HUES64 (cell line): ENCODE measurements around the gene CAMK1D.

ENCODE experiments used
- H3K27ac ChIP-seq: 2 replicates; pipeline ENCODE4 v1.7.0; 2013; ENCODE audit warnings: low read depth, low read length, inconsistent platforms
- H3K27me3 ChIP-seq: 2 replicates; pipeline ENCODE4 v1.6.1; 2013; ENCODE audit warnings: mild to moderate bottlenecking, low read length; ENCODE audit not compliant: insufficient read depth
- H3K36me3 ChIP-seq: 2 replicates; pipeline ENCODE4 v1.6.1; 2013; ENCODE audit warnings: mild to moderate bottlenecking, low read length; ENCODE audit not compliant: insufficient read depth
- H3K4me1 ChIP-seq: 2 replicates; pipeline ENCODE4 v1.6.1; 2013; ENCODE audit warnings: mild to moderate bottlenecking, low read length, moderate library complexity; ENCODE audit not compliant: insufficient read depth
- H3K4me3 ChIP-seq: 2 replicates; pipeline ENCODE4 v1.5.1; 2013; ENCODE audit warnings: mild to moderate bottlenecking, low read length, moderate library complexity
- H3K9ac ChIP-seq: 2 replicates; pipeline ENCODE4 v1.6.1; 2013; ENCODE audit warnings: mild to moderate bottlenecking, low read depth, low read length
- H3K9me3 ChIP-seq: 2 replicates; pipeline ENCODE4 v1.6.1; 2013; ENCODE audit warnings: low read depth, low read length; ENCODE audit not compliant: insufficient read depth
- WGBS: fragments of 150-250, 120-280 bp; methylation state at CpG from one replicate; pipeline ENCODE4 v1.1.7; 2013; ENCODE audit warnings: missing lambda C conversion rate; 5-methylcytosine and 5-hydroxymethylcytosine counted together

CAMK1D gene

DNA sequence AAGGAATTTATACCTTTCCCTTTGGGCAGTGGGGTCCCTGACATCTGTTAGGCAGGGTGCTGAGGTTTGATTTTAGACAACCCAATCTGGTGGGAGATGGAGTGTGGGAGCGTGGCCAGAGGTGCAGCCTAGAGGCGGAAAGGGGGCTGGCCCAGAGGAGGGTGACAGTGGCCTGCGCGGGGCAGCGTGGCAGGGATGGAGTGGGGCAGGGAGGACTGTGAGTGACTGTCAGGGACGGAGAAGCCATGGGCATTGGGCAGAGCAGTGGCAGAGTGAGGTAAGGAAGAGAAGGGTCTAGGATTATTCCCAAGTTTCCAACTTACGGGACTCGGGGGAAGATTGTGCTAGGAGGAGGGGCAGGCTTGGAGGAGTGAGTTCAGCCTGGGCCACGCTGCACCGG lies 470.3 kb downstream of the CAMK1D start:
- Histone ChIP-seq H3K9me3 (no peaks in the 10 kb centered on the region), H3K4me3 (no peak overlapping the region), H3K36me3 (no peaks in the 10 kb centered on the region), H3K27me3 (no peaks in the 10 kb centered on the region), H3K4me1 (peaks cover 5% of the 10 kb centered on the region; the same call in 1 of the 2 replicates), H3K9ac (no peak overlapping the region), H3K27ac (no peak overlapping the region)
- WGBS, result 92% methylated on average over 10 of the region's 10 CpGs

DNA sequence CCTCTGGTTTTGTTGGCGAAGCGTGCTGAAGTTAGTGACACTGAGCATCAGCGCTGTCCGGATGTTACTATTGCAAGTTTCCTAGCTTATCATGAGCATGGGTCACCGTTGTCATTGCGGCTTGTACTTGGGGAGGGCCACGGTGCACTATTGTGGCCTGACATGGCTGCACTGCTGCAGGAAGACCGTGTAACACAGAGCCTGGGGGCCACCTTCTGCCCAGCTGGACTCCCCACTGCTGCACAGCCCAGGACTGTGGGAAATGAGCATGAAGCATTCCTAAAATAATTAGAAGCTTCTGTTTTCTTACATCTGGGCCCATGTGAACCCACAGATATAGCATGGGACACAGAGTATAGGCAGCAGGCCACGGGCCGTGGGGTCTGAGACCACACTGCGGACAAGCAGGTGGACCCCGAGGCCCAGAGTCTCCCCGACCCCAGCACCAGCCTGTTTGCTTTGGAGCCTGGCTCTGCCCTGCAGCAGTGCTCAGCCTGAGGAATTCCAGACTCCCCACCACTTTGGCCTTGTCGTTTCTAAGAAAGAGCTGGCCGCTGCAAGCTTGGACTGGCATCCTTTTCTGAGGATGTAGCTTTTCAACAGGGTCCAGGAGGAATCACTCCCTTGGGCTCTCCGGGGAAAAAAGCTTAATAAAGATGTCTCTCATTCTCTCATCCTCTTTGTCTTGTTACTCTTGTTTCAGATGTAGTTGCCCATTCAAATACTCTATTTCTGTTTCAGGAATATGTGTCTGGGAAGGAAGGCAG lies 473.0 kb downstream of the CAMK1D start:
- Histone ChIP-seq H3K4me1 (peaks cover 5% of the 10 kb centered on the region; the same call in 1 of the 2 replicates), H3K27me3 (no peaks in the 10 kb centered on the region), H3K4me3 (no peak overlapping the region), H3K27ac (no peak overlapping the region), H3K9ac (no peak overlapping the region), H3K9me3 (no peaks in the 10 kb centered on the region), H3K36me3 (no peaks in the 10 kb centered on the region)
- WGBS, result 89% methylated on average over 16 of the region's 16 CpGs

GRCh38 chr10:12822893-12823170 lies 473.5 kb downstream of the CAMK1D start:
- 90% methylated on average over 3 of the region's 3 CpGs for WGBS
- no peaks in the 10 kb centered on the region for H3K36me3 ChIP-seq
- no peak overlapping the region for H3K4me3 ChIP-seq
- H3K4me1 ChIP-seq, result peaks cover 5% of the 10 kb centered on the region; the same call in 1 of the 2 replicates
- no peaks in the 10 kb centered on the region for H3K27me3 ChIP-seq
- no peaks in the 10 kb centered on the region for H3K9me3 ChIP-seq
- H3K27ac ChIP-seq, result no peak overlapping the region
- H3K9ac ChIP-seq, result no peak overlapping the region

- Histone ChIP-seq H3K9ac (no peak overlapping the region), H3K27ac (no peak overlapping the region), H3K27me3 (no peaks in the 10 kb centered on the region), H3K4me1 (peaks cover 5% of the 10 kb centered on the region; the same call in 1 of the 2 replicates), H3K9me3 (no peaks in the 10 kb centered on the region), H3K36me3 (no peaks in the 10 kb centered on the region), H3K4me3 (no peak overlapping the region)
- 81% methylated on average over 3 of the region's 3 CpGs for WGBS
These were observed 474.0 kb downstream of the CAMK1D start for GRCh38 chr10:12823328-12823727.

GRCh38 chr10:12825260-12825849 lies 476.0 kb downstream of the CAMK1D start:
- Histone ChIP-seq H3K9me3 (no peaks in the 10 kb centered on the region), H3K4me3 (no peak overlapping the region), H3K27me3 (no peaks in the 10 kb centered on the region), H3K4me1 (no peaks in the 10 kb centered on the region), H3K36me3 (no peaks in the 10 kb centered on the region), H3K27ac (no peak overlapping the region), H3K9ac (no peak overlapping the region)
- WGBS, result 91% methylated on average over 12 of the region's 12 CpGs

DNA sequence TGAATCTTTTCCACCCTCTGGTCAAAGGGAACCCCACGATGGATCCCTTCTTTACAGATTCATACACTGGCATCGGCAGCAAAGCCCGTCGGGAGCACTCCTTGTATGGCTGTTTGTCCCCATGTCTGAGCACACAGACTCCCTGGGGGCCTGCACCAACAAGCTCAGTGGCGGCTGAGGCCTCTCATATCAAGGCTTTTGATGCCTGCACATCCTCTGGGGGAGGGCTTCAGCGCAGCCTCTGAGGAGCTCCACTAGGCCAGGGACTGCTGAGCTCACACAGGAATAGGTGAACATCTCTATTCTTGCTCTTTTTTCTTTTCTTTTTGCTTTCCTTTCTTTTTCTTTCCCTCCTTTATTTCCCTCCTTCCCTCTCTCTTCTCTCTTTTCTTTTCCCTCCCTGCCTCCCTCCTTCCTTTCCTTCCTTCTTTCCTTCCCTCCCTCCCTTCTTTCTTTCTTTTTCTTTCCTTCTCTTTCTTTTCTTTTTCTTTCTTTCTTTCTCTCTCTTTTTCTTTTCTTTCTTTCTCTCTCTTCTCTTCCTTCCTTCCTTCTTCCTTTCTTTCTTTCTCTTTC lies 477.5 kb downstream of the CAMK1D start:
- Histone ChIP-seq H3K4me3 (no peak overlapping the region), H3K36me3 (no peaks in the 10 kb centered on the region), H3K27me3 (no peaks in the 10 kb centered on the region), H3K9me3 (no peaks in the 10 kb centered on the region), H3K27ac (no peak overlapping the region), H3K9ac (no peak overlapping the region), H3K4me1 (no peaks in the 10 kb centered on the region)
- 82% methylated on average over 6 of the region's 6 CpGs for WGBS

DNA sequence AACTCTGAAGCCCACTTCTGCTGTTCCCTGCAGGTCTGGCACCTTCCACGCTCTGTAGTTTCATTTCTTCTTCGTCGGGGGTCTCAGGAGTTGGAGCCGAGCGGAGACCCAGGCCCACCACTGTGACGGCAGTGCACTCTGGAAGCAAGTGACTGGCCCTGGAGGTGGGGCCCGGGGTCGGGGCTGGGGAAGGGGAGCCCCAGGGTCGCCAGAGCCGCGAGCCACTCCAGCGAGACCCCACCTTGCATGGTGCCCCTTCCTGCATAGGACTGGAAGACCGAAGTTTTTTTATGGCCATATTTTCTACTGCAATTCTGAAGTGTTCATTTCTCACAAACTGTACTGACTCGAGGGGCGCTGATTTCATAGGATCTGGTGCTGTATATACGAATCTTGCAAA lies 479.4 kb downstream of the CAMK1D start:
- no peaks in the 10 kb centered on the region for H3K36me3 ChIP-seq
- no peak overlapping the region for H3K9ac ChIP-seq
- 95% methylated on average over 16 of the region's 16 CpGs for WGBS
- H3K27ac ChIP-seq, result no peak overlapping the region
- no peaks in the 10 kb centered on the region for H3K4me1 ChIP-seq
- H3K9me3 ChIP-seq, result no peaks in the 10 kb centered on the region
- H3K4me3 ChIP-seq, result no peak overlapping the region
- H3K27me3 ChIP-seq, result no peaks in the 10 kb centered on the region

DNA sequence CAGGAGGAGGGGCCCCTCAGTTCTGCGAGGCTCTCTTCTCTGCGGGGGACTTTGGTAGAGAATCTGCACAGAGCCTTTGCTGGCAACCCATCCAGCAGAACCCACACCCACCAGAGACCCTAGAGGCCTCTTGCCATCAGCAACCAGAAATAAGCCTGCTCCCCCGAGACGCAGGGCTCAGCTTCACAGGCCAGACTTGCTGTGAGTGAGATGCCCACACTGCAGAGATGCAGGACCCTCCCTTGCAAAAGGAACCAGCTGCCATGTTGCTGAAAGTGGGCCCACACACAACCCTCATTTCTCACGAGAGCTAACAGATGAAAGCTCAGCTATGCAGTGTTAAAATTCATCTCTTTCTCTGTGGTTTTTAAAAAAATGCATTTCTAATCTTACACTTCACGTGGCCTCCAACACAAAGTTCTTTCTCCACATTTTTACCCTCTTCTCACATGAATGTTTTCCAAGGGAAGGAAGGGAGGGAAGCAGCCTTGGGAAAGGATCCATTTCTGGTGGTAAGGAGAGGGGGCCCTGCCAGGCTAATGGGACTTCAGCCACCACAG lies 480.6 kb downstream of the CAMK1D start:
- no peaks in the 10 kb centered on the region for H3K27me3 ChIP-seq
- H3K4me3 ChIP-seq, result no peak overlapping the region
- 87% methylated on average over 6 of the region's 6 CpGs for WGBS
- H3K4me1 ChIP-seq, result no peaks in the 10 kb centered on the region
- no peak overlapping the region for H3K27ac ChIP-seq
- no peaks in the 10 kb centered on the region for H3K9me3 ChIP-seq
- no peaks in the 10 kb centered on the region for H3K36me3 ChIP-seq
- no peak overlapping the region for H3K9ac ChIP-seq

DNA sequence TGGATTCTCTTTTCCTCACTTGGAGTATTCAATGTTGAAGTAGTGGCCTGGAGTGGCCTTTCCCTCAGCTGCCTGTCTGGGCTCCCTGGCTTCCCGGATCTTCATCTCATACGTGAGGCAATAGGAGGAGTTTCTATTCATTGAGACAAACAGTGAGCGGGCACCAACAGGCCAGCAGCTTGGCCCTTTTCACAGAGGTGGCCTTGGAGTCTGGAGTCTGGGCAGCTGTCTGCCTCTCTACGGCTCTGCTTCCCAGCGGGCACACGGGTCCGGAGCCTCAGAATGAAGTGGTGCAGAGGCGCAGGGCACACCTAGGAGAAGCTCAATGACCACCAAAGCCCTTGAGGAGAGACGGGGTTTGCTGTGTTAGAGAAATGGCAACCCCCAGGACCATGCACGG lies 482.7 kb downstream of the CAMK1D start:
- whole genome bisulfite sequencing, result 95% methylated on average over 10 of the region's 10 CpGs
- Histone ChIP-seq H3K27me3 (no peaks in the 10 kb centered on the region), H3K27ac (no peak overlapping the region), H3K9ac (no peak overlapping the region), H3K9me3 (no peaks in the 10 kb centered on the region), H3K36me3 (no peaks in the 10 kb centered on the region), H3K4me3 (no peak overlapping the region), H3K4me1 (no peaks in the 10 kb centered on the region)

GRCh38 chr10:12833451-12833850 lies 484.1 kb downstream of the CAMK1D start:
- no peak overlapping the region for H3K27ac ChIP-seq
- H3K9me3 ChIP-seq, result no peaks in the 10 kb centered on the region
- H3K4me1 ChIP-seq, result no peaks in the 10 kb centered on the region
- WGBS, result 95% methylated on average over 11 of the region's 11 CpGs
- no peaks in the 10 kb centered on the region for H3K27me3 ChIP-seq
- no peak overlapping the region for H3K9ac ChIP-seq
- H3K4me3 ChIP-seq, result no peak overlapping the region
- no peaks in the 10 kb centered on the region for H3K36me3 ChIP-seq

DNA sequence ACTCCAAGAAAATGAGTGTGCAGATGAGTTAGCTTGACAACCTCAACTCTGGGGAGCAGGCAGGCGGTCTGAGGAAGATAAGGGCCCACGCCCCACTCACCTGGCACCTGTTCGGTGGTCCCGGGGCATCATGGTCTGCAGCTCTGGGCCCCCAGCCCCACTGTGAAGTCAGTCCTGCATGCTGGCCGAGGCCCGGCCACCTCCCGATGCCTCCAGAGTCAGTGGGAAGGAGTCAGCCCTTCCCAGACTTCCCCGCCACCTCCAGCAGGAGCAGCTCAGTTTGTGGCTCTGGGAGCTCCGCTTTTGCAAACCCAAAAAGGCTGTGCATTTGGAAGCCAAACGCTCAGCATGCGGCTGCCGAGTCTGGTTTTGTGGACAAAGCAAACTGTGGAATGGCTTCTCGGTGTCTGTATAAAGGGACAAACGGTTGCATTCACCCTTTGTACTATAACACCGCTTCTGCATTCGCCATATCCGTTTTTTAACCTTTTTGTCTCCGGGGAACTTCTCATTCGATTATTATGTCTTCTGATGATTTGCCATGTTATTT lies 484.8 kb downstream of the CAMK1D start:
- Histone ChIP-seq H3K27ac (no peak overlapping the region), H3K36me3 (no peaks in the 10 kb centered on the region), H3K27me3 (no peaks in the 10 kb centered on the region), H3K4me3 (no peak overlapping the region), H3K9me3 (no peaks in the 10 kb centered on the region), H3K9ac (no peak overlapping the region), H3K4me1 (no peaks in the 10 kb centered on the region)
- 90% methylated on average over 19 of the region's 19 CpGs for WGBS
